ENCODE data around the gene FAM83D.

DNA sequence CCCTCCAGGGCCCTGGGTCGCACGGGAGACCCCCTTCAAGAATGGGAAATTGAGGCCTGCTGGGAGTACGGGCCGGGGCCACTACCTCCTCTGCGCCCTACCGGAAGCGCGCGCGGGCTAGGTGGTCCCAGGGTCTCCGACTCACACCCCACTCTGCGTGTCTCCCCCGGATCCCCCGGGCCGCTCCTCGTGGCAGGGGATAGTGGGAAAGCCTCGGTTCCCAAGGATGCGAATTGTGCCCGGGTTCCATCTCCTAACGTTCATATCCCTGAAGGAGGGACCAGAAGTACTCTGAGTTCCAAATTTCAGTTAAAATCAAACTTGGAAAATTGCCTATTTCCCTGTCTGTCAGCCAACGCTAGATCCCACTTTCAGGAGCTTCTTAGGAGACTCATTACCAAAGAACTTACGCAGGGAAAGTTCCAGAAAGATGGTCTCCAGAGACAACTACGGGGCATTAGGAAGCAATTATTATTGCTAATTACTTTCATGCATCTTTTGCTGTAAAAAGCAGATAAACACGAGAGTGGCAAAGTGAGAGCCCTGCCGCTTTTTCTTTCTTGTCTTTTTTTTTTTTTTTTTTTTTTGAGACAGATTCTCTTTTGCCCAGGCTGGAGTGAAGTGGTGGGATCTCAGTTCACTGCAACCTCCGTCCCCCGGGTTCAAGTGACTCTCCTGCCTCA is 858 bp downstream of the FAM83D start:
- TF ChIP-seq, protein P1, sequence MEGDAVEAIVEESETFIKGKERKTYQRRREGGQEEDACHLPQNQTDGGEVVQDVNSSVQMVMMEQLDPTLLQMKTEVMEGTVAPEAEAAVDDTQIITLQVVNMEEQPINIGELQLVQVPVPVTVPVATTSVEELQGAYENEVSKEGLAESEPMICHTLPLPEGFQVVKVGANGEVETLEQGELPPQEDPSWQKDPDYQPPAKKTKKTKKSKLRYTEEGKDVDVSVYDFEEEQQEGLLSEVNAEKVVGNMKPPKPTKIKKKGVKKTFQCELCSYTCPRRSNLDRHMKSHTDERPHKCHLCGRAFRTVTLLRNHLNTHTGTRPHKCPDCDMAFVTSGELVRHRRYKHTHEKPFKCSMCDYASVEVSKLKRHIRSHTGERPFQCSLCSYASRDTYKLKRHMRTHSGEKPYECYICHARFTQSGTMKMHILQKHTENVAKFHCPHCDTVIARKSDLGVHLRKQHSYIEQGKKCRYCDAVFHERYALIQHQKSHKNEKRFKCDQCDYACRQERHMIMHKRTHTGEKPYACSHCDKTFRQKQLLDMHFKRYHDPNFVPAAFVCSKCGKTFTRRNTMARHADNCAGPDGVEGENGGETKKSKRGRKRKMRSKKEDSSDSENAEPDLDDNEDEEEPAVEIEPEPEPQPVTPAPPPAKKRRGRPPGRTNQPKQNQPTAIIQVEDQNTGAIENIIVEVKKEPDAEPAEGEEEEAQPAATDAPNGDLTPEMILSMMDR (IDR thresholded peaks at IDR 0.05; ENCODE audit: low read depth, low read length, poor library complexity, severe bottlenecking) = no peak
- TF ChIP-seq EZH2phosphoT487 (IDR thresholded peaks at IDR 0.05; ENCODE audit: borderline replicate concordance, low read length) = no peak
